HepG2 (cell line): ENCODE results near the gene P2RX1. TPM values are rescaled to one million over a fixed set of nuclear protein-coding genes. Genes with fewer than 3 reads are reported as not detected.

Source experiments
- ATAC-seq: fragments of 200-7000 bp; cut with Tn5 transposase; 3 replicates; pipeline ENCODE4 v1.9.1; 2020; ENCODE audit warnings: mild to moderate bottlenecking, moderate library complexity
- BruUV-seq: library from RNA; stranded (reverse); fragments of 400-500 nt; replicated peaks from 2 replicates; lab custom pipeline; 2021; lab: Mats Ljungman, UMichigan
- CTCF ChIA-PET: fragments of 300-600 bp; formaldehyde crosslinking; extraction: SDS; loops from one replicate; lab custom pipeline; 2021; ENCODE audit warnings: low total read pairs, inconsistent platforms, low intra/inter-chr PET ratio; lab: Yijun Ruan, JAX
- POLR2A ChIA-PET: fragments of 350-600 bp; sonication (Branson Sonifier 250); formaldehyde crosslinking; loops from one replicate; lab custom pipeline; 2020; ENCODE audit warnings: antibody characterized with exemption, inconsistent platforms; lab: Yijun Ruan, JAX
- DNase-seq: peaks from one replicate; pipeline ENCODE4 v3.0.0-alpha.2; 2015; ENCODE audit warnings: low spot score
- FAIRE-seq: peaks from 3 replicates; lab custom pipeline; 2011; peaks lifted over from hg19 to GRCh38; lab: Jason Lieb, UNC
- H2AFZ ChIP-seq: one replicate; pipeline ENCODE4 v1.6.1; 2011; ENCODE audit warnings: low read length, inconsistent platforms
- H3K27ac ChIP-seq: fragments of 300-600 bp; 3 replicates; pipeline ENCODE4 v1.8.0; 2011; ENCODE audit warnings: mixed run types, mild to moderate bottlenecking, mixed read lengths, low read length, inconsistent platforms; ENCODE audit not compliant: insufficient read depth; ENCODE audit errors: extremely low read length
- H3K27me3 ChIP-seq, 2 experiments: fragments of 200-600 bp in 1 of 2; 2 replicates in 1 of 2; 3 replicates in 1 of 2; pipeline versions ENCODE4 v1.6.0 to v1.8.0; 2011; ENCODE audit warnings: low read length in 2 of 2, mild to moderate bottlenecking in 2 of 2, moderate library complexity in 2 of 2, inconsistent platforms in 1 of 2; ENCODE audit not compliant: insufficient read depth in 2 of 2, control insufficient read depth in 1 of 2
- H3K36me3 ChIP-seq, 2 experiments: fragments of 200-600 bp in 1 of 2; replicated peaks in 1 of 2; 2 replicates in 1 of 2; 3 replicates in 1 of 2; pipeline versions ENCODE4 v1.5.1 to v1.8.0; 2011; ENCODE audit warnings: low read length in 2 of 2, inconsistent platforms in 1 of 2; ENCODE audit not compliant: insufficient read depth in 2 of 2, control insufficient read depth in 1 of 2
- H3K4me1 ChIP-seq: 2 replicates; pipeline ENCODE4 v1.5.1; 2012; ENCODE audit warnings: low read length, inconsistent platforms; ENCODE audit not compliant: insufficient read depth
- H3K4me2 ChIP-seq: 2 replicates; pipeline ENCODE4 v1.6.0; 2011; ENCODE audit warnings: low read depth, low read length, inconsistent platforms
- H3K4me3 ChIP-seq, 3 experiments: fragments of 200-600 bp in 1 of 3; sonication (generic), shearing (Covaris generic) in 1 of 3; replicated peaks in 1 of 3; 2 replicates each; pipeline ENCODE4 v1.5.1; 2011 to 2016; ENCODE audit warnings: low read length in 3 of 3, inconsistent platforms in 2 of 3, low read depth in 2 of 3, mild to moderate bottlenecking in 2 of 3, control low read depth in 1 of 3, mixed read lengths in 1 of 3; ENCODE audit not compliant: insufficient read depth in 1 of 3
- H3K79me2 ChIP-seq: one replicate; pipeline ENCODE4 v1.6.1; 2011; ENCODE audit warnings: low read length, inconsistent platforms; ENCODE audit not compliant: insufficient read depth
- H3K9ac ChIP-seq: 2 replicates; pipeline ENCODE4 v1.6.0; 2011; ENCODE audit warnings: mild to moderate bottlenecking, low read depth, low read length, inconsistent platforms; ENCODE audit not compliant: insufficient read depth
- H3K9me3 ChIP-seq: 2 replicates; pipeline ENCODE4 v1.5.1; 2012; ENCODE audit warnings: mild to moderate bottlenecking, low read length
- H4K20me1 ChIP-seq: 2 replicates; pipeline ENCODE4 v1.6.0; 2011; ENCODE audit warnings: inconsistent platforms, mild to moderate bottlenecking, low read length, moderate library complexity; ENCODE audit not compliant: insufficient read depth
- ZNF343 ChIP-seq: sonication (generic); formaldehyde crosslinking; IDR thresholded peaks from 2 replicates; pipeline ENCODE4 v1.4.0; 2020; ENCODE audit warnings: mild to moderate bottlenecking, missing genetic modification reagents
- WGBS: methylation state at CpG from one replicate; pipeline ENCODE4 v1.1.6; 2017; ENCODE audit warnings: low lambda C conversion rate; 5-methylcytosine and 5-hydroxymethylcytosine counted together
- in situ Hi-C: cut with HindIII; loops from 2 replicates; pipeline ENCODE4 v1.10.0; 2017; ENCODE audit warnings: low pct_unique_long_range_greater_than_20kb; ENCODE audit not compliant: extremely low pct_ligation_motif_present
- intact Hi-C: fragments of 100-400 bp; cut with micrococcal nuclease; formaldehyde crosslinking; loops from one replicate; pipeline ENCODE4 v1.10.0; 2022; ENCODE audit not compliant: unreplicated experiment
- polyA plus RNA-seq, 8 experiments: library from polyadenylated mRNA; depleted of rRNA in 3 of 8; stranded (reverse) in 7 of 8; unstranded in 1 of 8; fragments of >200 nt; fragmentation: Illumina TruSeq in 4 of 8; extraction: Trizol in 4 of 8; gene quantifications; 2 replicates each; pipeline versions ENCODE4 v1.2.1 to v1.2.3, GENCODE V29; 2011 to 2016; ENCODE audit warnings: low read depth in 4 of 8, missing spikeins in 1 of 8, mixed read lengths in 1 of 8; ENCODE audit not compliant: insufficient read depth in 1 of 8
- total RNA-seq, 5 experiments: library from RNA; depleted of rRNA; stranded (reverse); fragments of >200 nt; fragmentation: Illumina TruSeq; extraction: Trizol; gene quantifications; 2 replicates each; pipeline ENCODE4 v1.2.3, GENCODE V29; 2016; ENCODE audit warnings: low read depth in 1 of 5
- TF ChIP-seq, protein P1 (sequence below): sonication (generic); formaldehyde crosslinking; IDR thresholded peaks from 2 replicates; pipeline ENCODE4 v1.5.1; 2020; ENCODE audit warnings: mild to moderate bottlenecking, missing genetic modification reagents, moderate library complexity
- TF ChIP-seq, protein P2 (sequence below): sonication (generic); IDR thresholded peaks from 2 replicates; pipeline ENCODE4 v1.6.1; 2016; ENCODE audit warnings: low read depth, borderline replicate concordance

The P2RX1 gene
- total and polyA plus RNA-seq, 2 of the 13 experiments (the other 11 are each of a cell fraction or from before 2014, with no cell fraction given): 0.04 to 0.50 TPM

DNA sequence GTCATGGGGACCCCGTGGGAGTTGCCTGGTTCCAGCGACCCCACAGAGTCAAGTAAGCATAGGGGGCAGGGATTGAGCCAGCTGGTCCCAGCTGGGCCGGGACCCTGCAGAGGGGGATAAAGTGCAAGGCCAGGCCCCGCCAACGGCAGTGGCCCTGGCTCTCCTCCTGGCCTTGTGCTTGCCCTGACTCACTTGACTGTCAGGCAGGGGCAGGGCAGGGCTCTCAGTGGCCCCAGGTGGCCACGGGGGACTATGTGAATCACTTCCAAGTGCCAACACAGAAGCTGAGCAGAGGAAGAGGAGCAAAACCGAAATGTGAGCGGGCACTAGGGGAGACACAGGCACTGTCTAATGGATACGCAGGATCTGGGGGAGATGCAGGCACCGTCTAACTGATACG lies 48.7 kb downstream of the P2RX1 start:
- no peak overlapping the region for H3K4me2 ChIP-seq
- DNase-seq (no peak), FAIRE-seq (no peak), ATAC-seq (peak; percentile 68)
- ChIA-PET CTCF (no interaction called here), POLR2A (no interaction called here)
- in situ Hi-C loops: loop anchor here (5.0 kb wide), 1 partner anchor 45 kb away; no protein-coding TSS in a partner anchor
- TF ChIP-seq, protein P1, sequence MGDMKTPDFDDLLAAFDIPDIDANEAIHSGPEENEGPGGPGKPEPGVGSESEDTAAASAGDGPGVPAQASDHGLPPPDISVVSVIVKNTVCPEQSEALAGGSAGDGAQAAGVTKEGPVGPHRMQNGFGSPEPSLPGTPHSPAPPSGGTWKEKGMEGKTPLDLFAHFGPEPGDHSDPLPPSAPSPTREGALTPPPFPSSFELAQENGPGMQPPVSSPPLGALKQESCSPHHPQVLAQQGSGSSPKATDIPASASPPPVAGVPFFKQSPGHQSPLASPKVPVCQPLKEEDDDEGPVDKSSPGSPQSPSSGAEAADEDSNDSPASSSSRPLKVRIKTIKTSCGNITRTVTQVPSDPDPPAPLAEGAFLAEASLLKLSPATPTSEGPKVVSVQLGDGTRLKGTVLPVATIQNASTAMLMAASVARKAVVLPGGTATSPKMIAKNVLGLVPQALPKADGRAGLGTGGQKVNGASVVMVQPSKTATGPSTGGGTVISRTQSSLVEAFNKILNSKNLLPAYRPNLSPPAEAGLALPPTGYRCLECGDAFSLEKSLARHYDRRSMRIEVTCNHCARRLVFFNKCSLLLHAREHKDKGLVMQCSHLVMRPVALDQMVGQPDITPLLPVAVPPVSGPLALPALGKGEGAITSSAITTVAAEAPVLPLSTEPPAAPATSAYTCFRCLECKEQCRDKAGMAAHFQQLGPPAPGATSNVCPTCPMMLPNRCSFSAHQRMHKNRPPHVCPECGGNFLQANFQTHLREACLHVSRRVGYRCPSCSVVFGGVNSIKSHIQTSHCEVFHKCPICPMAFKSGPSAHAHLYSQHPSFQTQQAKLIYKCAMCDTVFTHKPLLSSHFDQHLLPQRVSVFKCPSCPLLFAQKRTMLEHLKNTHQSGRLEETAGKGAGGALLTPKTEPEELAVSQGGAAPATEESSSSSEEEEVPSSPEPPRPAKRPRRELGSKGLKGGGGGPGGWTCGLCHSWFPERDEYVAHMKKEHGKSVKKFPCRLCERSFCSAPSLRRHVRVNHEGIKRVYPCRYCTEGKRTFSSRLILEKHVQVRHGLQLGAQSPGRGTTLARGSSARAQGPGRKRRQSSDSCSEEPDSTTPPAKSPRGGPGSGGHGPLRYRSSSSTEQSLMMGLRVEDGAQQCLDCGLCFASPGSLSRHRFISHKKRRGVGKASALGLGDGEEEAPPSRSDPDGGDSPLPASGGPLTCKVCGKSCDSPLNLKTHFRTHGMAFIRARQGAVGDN (CRISPR knock-in tag): peak; percentile 19; the same call in 1 of the 2 replicates
- TF ChIP-seq ZNF343: no peak
- TF ChIP-seq, protein P2, sequence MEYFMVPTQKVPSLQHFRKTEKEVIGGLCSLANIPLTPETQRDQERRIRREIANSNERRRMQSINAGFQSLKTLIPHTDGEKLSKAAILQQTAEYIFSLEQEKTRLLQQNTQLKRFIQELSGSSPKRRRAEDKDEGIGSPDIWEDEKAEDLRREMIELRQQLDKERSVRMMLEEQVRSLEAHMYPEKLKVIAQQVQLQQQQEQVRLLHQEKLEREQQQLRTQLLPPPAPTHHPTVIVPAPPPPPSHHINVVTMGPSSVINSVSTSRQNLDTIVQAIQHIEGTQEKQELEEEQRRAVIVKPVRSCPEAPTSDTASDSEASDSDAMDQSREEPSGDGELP: peak; percentile 12; the same call in 1 of the 2 replicates
- H3K36me3 ChIP-seq: peaks cover 0 to 2% of the 10 kb centered on the region in 2 experiments; a peak in 1 of 5 replicates
- H4K20me1 ChIP-seq: no peaks in the 10 kb centered on the region
- no peak overlapping the region for H3K27ac ChIP-seq
- H3K4me1 ChIP-seq: peaks cover 15% of the 10 kb centered on the region
- no peaks in the 10 kb centered on the region for H3K79me2 ChIP-seq
- intact Hi-C loops: no loop called here
- no peaks in the 10 kb centered on the region for H3K27me3 ChIP-seq
- no peak overlapping the region for H3K4me3 ChIP-seq
- H3K9me3 ChIP-seq: no peaks in the 10 kb centered on the region
- 53% methylated on average over 9 of the region's 11 CpGs for WGBS
- BruUV-seq: no TSS peak
- no peak overlapping the region for H3K9ac ChIP-seq
- H2AFZ ChIP-seq: no peak overlapping the region
